Left lung (tissue), 14 donors: ENCODE measurements around the gene PRPS2. TPM values are rescaled to one million over a fixed set of nuclear protein-coding genes. Genes with fewer than 3 reads are reported as not detected.
A peak's percentile ranks its signal among the peaks of the same experiment; 100 is the strongest.

ENCODE experiments used
- ATAC-seq: fragments of 200-7000 bp; cut with Tn5 transposase; one replicate; pipeline ENCODE4 v1.9.1; 2020; ENCODE audit warnings: moderate library complexity
- DNase-seq, 4 donors: peaks; one replicate each; pipeline ENCODE4 v3.0.0-alpha.2; 2013 to 2020
- H3K27ac ChIP-seq, 2 donors: fragments of 200-600 bp; sonication (generic) in 1 of 2; one replicate each; pipeline versions ENCODE4 v1.5.0 to v1.8.0; 2020 to 2021
- H3K27me3 ChIP-seq, 2 donors: fragments of 200-600 bp; sonication (generic) in 1 of 2; one replicate each; pipeline versions ENCODE4 v1.5.0 to v1.8.0; 2020 to 2021
- H3K36me3 ChIP-seq, 2 donors: fragments of 200-600 bp; sonication (generic) in 1 of 2; one replicate each; pipeline versions ENCODE4 v1.5.0 to v1.8.0; 2020 to 2021
- H3K4me1 ChIP-seq, 2 donors: fragments of 200-600 bp; one replicate each; pipeline ENCODE4 v1.8.0; 2021
- H3K4me3 ChIP-seq, 2 donors: fragments of 200-600 bp; sonication (generic) in 1 of 2; one replicate each; pipeline versions ENCODE4 v1.5.0 to v1.8.0; 2020 to 2021; ENCODE audit warnings: mild to moderate bottlenecking in 1 of 2
- H3K9me3 ChIP-seq, 2 donors: fragments of 200-600 bp; sonication (generic) in 1 of 2; one replicate each; pipeline versions ENCODE4 v1.5.0 to v1.8.0; 2020 to 2021
- intact Hi-C, 2 donors: fragments of 100-400 bp; cut with DNase I; formaldehyde crosslinking; loops; one replicate each; pipeline versions ENCODE4 v1.11.2 to v1.14.2; 2022
- long read RNA-seq, 12 donors: library from polyadenylated mRNA in 2 of 12; unstranded in 2 of 12; transcript quantifications; one replicate each; pipeline ENCODE4 v2.0.0 and lab custom pipeline, GENCODE V29; 2019 to 2026
- polyA plus RNA-seq, 6 donors: library from polyadenylated mRNA; unstranded; fragments of 120-200 nt; gene quantifications; one replicate each; pipeline ENCODE4 v1.2.1, GENCODE V29; 2013; ENCODE audit not compliant: insufficient read length in 6 of 6
- total RNA-seq, 2 donors: library from RNA; stranded (reverse); fragmentation: NEBNext Ultra II Directional; extraction: Animal tissue kit (Norgen Biotek cat#: 25700); gene quantifications; one replicate each; pipeline ENCODE4 v1.2.1, GENCODE V29; 2021
- TF ChIP-seq, protein P1 (sequence below), 2 donors: fragments of 200-600 bp; sonication (generic) in 1 of 2; IDR thresholded peaks; one replicate each; pipeline versions ENCODE4 v1.5.0 to v1.8.0; 2021; ENCODE audit warnings: antibody characterized with exemption in 2 of 2
- donor health status: DM: no; HTN: yes; CAD: no.
- donor health status: DM: no; HTN: no; CAD: no.

The PRPS2 gene
- total RNA-seq (10 to 100 TPM; 29.2 to 29.9 TPM), polyA plus RNA-seq (10 to 100 TPM; 31.4 to 36.4 (median 33.6) TPM)
- long read RNA-seq, donor 1, transcript PRPS2-202 (7 exons, 2,511 nt), result major isoform, 12 of 13 reads
- long read RNA-seq, donor 1, partial matches to known transcripts, result 0 of 13 reads
- long read RNA-seq, donor 1, other reads (novel, unspliced or antisense), result 0 of 13 reads
- long read RNA-seq, donor 2, transcript PRPS2-202 (7 exons, 2,511 nt), result major isoform, 6 of 7 reads
- long read RNA-seq, donor 2, partial matches to known transcripts, result 0 of 7 reads
- long read RNA-seq, donor 2, other reads (novel, unspliced or antisense), result 0 of 7 reads
- long read RNA-seq, donor 3, transcript PRPS2-202 (7 exons, 2,511 nt), result major isoform, 12 of 50 reads
- long read RNA-seq, donor 3, partial matches to known transcripts, result 38 of 50 reads
- long read RNA-seq, donor 3, other reads (novel, unspliced or antisense), result 0 of 50 reads
- long read RNA-seq, donor 4, transcript PRPS2-202 (7 exons, 2,511 nt), result major isoform, 8 of 15 reads
- long read RNA-seq, donor 4, partial matches to known transcripts, result 1 of 15 reads
- long read RNA-seq, donor 4, other reads (novel, unspliced or antisense), result 6 of 15 reads
- long read RNA-seq, donor 5, transcript PRPS2-202 (7 exons, 2,511 nt), result major isoform, 9 of 9 reads
- long read RNA-seq, donor 5, partial matches to known transcripts, result 0 of 9 reads
- long read RNA-seq, donor 5, other reads (novel, unspliced or antisense), result 0 of 9 reads
- long read RNA-seq, donor 6, transcript PRPS2-202 (7 exons, 2,511 nt), result major isoform, 8 of 9 reads
- long read RNA-seq, donor 6, partial matches to known transcripts, result 0 of 9 reads
- long read RNA-seq, donor 6, other reads (novel, unspliced or antisense), result 0 of 9 reads
- long read RNA-seq, donor 7, partial matches to known transcripts, result 0 of 5 reads
- long read RNA-seq, donor 7, other reads (novel, unspliced or antisense), result 0 of 5 reads
- long read RNA-seq, donor 8, transcript PRPS2-202 (7 exons, 2,511 nt), result major isoform, 8 of 10 reads
- long read RNA-seq, donor 8, partial matches to known transcripts, result 0 of 10 reads
- long read RNA-seq, donor 8, other reads (novel, unspliced or antisense), result 0 of 10 reads
- long read RNA-seq, donor 9, result 0 reads
- long read RNA-seq, donor 10, partial matches to known transcripts, result 0 of 3 reads
- long read RNA-seq, donor 10, other reads (novel, unspliced or antisense), result 1 of 3 reads
- long read RNA-seq, donor 11, transcript PRPS2-202 (7 exons, 2,511 nt), result major isoform, 8 of 8 reads
- long read RNA-seq, donor 11, partial matches to known transcripts, result 0 of 8 reads
- long read RNA-seq, donor 11, other reads (novel, unspliced or antisense), result 0 of 8 reads
- long read RNA-seq, donor 12, transcript PRPS2-202 (7 exons, 2,511 nt), result major isoform, 10 of 11 reads
- long read RNA-seq, donor 12, partial matches to known transcripts, result 0 of 11 reads
- long read RNA-seq, donor 12, other reads (novel, unspliced or antisense), result 0 of 11 reads

DNA sequence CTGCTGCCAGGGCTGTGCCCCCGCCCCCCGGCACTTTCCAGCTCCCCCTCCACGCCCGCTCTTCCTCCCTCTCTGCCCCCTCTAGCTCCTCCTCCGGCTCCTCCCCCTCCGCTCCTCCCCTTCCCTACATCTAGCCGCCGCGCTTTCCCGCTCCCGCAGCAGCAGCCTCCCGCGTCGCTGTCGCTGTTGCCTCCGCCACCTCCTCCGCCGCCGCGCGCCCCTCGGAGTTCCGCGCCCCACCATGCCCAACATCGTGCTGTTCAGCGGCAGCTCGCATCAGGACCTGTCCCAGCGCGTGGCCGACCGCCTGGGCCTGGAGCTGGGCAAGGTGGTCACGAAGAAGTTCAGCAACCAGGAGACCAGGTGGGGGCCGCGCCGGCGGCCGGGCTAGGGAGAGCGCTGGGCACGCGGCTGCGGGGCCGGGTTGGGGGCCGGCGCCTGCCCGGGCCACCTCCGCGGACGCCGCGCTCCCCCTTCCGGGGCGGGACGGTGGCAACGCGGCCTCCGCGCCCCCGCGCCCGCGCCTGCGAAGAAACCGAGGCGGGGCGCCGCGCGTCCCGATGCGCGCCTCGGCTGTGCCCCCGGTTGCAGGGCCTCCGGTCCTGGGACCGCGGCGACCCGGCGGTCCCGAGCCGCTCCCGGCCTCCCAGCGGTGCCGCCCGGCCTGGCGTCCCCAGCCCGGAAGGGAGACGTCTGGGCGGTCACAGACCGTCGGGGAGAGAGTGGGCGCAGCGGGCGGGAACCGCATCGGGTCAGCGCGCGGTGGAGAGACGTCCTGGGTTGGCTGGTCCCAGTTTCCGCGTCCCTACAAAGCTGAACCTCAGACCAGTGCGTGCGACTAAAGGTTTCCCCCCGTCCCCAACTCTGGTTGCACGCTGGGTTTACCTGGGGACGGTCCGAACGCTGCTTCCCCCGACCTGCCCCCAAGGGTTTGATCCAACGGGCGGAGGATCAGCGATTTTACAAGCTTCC is at the start of gene PRPS2:
Gene PRPS2 (plus strand): TSS at position 156 of the 972 bp plus-strand sequence. CDS start 86 bp downstream, at position 242.
- peak; percentile 97 for ATAC-seq
- intact Hi-C loops, result no loop called here
- no peaks in the 10 kb centered on the region for H3K36me3 ChIP-seq
- no peaks in the 10 kb centered on the region for H3K9me3 ChIP-seq
- H3K27ac ChIP-seq, result no peak within 1 kb of the TSS
- H3K4me1 ChIP-seq, result no peaks in the 10 kb centered on the region
- TF ChIP-seq, protein P1, sequence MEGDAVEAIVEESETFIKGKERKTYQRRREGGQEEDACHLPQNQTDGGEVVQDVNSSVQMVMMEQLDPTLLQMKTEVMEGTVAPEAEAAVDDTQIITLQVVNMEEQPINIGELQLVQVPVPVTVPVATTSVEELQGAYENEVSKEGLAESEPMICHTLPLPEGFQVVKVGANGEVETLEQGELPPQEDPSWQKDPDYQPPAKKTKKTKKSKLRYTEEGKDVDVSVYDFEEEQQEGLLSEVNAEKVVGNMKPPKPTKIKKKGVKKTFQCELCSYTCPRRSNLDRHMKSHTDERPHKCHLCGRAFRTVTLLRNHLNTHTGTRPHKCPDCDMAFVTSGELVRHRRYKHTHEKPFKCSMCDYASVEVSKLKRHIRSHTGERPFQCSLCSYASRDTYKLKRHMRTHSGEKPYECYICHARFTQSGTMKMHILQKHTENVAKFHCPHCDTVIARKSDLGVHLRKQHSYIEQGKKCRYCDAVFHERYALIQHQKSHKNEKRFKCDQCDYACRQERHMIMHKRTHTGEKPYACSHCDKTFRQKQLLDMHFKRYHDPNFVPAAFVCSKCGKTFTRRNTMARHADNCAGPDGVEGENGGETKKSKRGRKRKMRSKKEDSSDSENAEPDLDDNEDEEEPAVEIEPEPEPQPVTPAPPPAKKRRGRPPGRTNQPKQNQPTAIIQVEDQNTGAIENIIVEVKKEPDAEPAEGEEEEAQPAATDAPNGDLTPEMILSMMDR (IDR thresholded peaks at IDR 0.05), result no peak
- DNase-seq, result peak; percentile 53 to 91 (median 78)
- peak within 1 kb of the TSS; percentile 44 to 58 for H3K4me3 ChIP-seq
- H3K27me3 ChIP-seq, result no peaks in the 10 kb centered on the region

GRCh38 chrX:12741416-12741815 is 49.8 kb upstream of the PRPS2 start:
- DNase-seq, result peak in 1 of 4 donors; percentile 19
- H3K4me1 ChIP-seq, result no peaks in the 10 kb centered on the region
- no peaks in the 10 kb centered on the region for H3K36me3 ChIP-seq
- H3K4me3 ChIP-seq, result no peak overlapping the region
- TF ChIP-seq, protein P1 (IDR thresholded peaks at IDR 0.05), result no peak
- no peaks in the 10 kb centered on the region for H3K27me3 ChIP-seq
- H3K27ac ChIP-seq, result no peak overlapping the region
- no peaks in the 10 kb centered on the region for H3K9me3 ChIP-seq
- intact Hi-C loops, result no loop called here
- no peak for ATAC-seq

DNA sequence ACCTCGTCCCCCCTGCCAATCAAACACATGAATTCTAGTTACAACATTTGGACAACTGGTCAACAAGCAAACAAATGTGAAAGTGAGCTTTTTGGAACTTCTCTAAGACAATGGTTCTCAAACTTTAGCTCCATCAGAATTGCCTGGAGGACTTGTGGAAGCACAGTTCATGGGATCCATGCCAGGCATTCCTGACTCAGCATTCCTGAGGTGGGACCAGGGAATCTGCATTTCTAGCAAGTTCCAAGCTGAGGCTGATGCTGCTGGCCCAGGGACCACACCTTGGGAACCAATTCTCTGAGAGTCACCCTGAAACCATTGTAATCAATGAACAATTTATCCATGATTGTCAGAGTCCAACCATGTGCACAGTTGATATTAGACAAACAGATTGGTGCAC is 43.8 kb upstream of the PRPS2 start:
- no peak overlapping the region for H3K27ac ChIP-seq
- DNase-seq (no peak), ATAC-seq (no peak)
- TF ChIP-seq, protein P1 (IDR thresholded peaks at IDR 0.05), result no peak
- H3K4me3 ChIP-seq, result no peak overlapping the region
- intact Hi-C loops, result no loop called here
- no peaks in the 10 kb centered on the region for H3K36me3 ChIP-seq
- H3K4me1 ChIP-seq, result no peaks in the 10 kb centered on the region
- H3K27me3 ChIP-seq, result no peaks in the 10 kb centered on the region
- H3K9me3 ChIP-seq, result no peaks in the 10 kb centered on the region

DNA sequence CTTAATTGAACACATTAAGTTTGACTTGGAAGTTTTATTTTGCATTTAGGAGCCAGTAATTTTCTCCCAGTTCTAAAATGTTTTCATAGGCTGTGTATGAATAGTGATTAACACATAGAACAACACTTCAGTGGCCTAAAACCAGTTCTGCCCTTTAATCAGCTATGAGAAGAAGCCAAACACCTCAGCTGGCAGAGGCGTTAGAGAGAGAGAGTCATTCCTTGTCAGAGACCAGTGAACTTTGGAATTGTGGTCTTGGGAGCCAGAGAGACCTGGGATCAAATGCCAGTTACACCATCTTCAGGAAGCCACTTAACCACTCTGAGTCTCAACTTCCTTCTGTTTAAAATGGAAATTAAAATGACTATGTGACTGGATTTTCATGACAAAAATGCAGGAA is 39.3 kb upstream of the PRPS2 start:
- Histone ChIP-seq H3K9me3 (no peaks in the 10 kb centered on the region), H3K4me3 (no peak overlapping the region), H3K4me1 (no peaks in the 10 kb centered on the region), H3K27me3 (no peaks in the 10 kb centered on the region), H3K36me3 (no peaks in the 10 kb centered on the region), H3K27ac (no peak overlapping the region)
- DNase-seq (no peak), ATAC-seq (no peak)
- intact Hi-C loops, result no loop called here
- TF ChIP-seq, protein P1 (IDR thresholded peaks at IDR 0.05), result no peak
